ENCODE results near the gene LRRK1.

GRCh38 chr15:100911086-100911485 is 8.1 kb upstream of the LRRK1 start:
- TF ChIP-seq CTCF (conservative IDR thresholded peaks at IDR 0.05): no peak
- no peak for TF ChIP-seq ZFX (IDR thresholded peaks at IDR 0.05)

All from C4-2B (cell line).